GM10266 (cell line): ENCODE results near the gene NOC3L.

Experiments used
- DNase-seq: peaks from one replicate; pipeline ENCODE4 v3.0.0; 2012; ENCODE audit errors: extremely low spot score
- TF ChIP-seq, protein P1 (sequence below): IDR thresholded peaks from 2 replicates; pipeline ENCODE4 v1.5.1; 2012; ENCODE audit warnings: mild to moderate bottlenecking, low read depth; ENCODE audit not compliant: control insufficient read depth, insufficient read depth; ENCODE audit errors: missing control alignments

The NOC3L gene

DNA sequence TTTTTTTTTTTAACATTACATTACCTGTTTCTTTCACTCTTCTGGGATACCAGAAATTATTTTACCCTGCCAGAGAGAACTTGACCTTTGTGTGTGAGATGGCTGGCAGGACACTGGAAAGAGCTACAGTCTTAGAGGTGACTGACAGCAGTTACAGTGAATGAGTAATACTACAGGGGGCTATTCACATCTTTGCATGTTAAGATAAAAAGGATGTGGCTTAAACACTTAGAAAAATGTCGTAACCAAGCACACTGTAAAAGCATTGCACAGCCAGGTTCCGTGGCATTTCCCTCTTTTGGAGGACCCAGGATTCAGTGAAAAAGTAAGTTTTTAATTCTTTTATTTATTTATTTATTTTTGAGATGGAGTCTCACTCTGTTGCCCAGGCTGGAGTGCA is 20.8 kb upstream of the NOC3L start:
- DNase-seq = no peak
- TF ChIP-seq, protein P1, sequence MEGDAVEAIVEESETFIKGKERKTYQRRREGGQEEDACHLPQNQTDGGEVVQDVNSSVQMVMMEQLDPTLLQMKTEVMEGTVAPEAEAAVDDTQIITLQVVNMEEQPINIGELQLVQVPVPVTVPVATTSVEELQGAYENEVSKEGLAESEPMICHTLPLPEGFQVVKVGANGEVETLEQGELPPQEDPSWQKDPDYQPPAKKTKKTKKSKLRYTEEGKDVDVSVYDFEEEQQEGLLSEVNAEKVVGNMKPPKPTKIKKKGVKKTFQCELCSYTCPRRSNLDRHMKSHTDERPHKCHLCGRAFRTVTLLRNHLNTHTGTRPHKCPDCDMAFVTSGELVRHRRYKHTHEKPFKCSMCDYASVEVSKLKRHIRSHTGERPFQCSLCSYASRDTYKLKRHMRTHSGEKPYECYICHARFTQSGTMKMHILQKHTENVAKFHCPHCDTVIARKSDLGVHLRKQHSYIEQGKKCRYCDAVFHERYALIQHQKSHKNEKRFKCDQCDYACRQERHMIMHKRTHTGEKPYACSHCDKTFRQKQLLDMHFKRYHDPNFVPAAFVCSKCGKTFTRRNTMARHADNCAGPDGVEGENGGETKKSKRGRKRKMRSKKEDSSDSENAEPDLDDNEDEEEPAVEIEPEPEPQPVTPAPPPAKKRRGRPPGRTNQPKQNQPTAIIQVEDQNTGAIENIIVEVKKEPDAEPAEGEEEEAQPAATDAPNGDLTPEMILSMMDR = no peak

- no peak for DNase-seq
Observed at GRCh38 chr10:94376865-94377264, 14.1 kb upstream of the NOC3L start.

GRCh38 chr10:94375374-94375773 is 12.6 kb upstream of the NOC3L start:
- DNase-seq = no peak
- TF ChIP-seq, protein P1 = no peak

More at GRCh38 chr10:94376865-94377264, 14.1 kb upstream of the NOC3L start:
- TF ChIP-seq, protein P1 = no peak

GRCh38 chr10:94370501-94370900 is 7.8 kb upstream of the NOC3L start:
- TF ChIP-seq, protein P1 = no peak

GRCh38 chr10:94366382-94366781 is 3.6 kb upstream of the NOC3L start:
- TF ChIP-seq, protein P1 = no peak
- DNase-seq = no peak

More at GRCh38 chr10:94370501-94370900, 7.8 kb upstream of the NOC3L start:
- no peak for DNase-seq

DNA sequence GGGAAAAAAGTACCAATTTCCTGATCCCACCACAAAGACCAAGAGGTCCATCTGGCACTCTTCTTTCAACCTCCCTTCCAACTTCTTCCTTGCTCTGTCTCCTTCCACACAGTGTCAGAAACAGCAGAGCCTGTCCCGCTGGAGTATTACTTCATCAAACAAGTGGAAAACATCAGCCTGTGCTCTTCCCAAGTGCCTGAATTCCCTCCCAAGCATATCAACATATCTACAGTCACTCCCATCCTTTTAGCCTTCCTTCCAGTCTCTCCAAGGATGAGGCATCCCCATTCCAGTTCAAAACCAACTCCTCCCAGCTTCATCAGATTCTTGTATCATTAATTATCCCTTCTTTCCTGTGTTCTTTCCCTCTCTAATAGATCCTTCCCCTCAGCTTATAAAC is 1.7 kb upstream of the NOC3L start:
- DNase-seq = no peak
- TF ChIP-seq, protein P1 = no peak

DNA sequence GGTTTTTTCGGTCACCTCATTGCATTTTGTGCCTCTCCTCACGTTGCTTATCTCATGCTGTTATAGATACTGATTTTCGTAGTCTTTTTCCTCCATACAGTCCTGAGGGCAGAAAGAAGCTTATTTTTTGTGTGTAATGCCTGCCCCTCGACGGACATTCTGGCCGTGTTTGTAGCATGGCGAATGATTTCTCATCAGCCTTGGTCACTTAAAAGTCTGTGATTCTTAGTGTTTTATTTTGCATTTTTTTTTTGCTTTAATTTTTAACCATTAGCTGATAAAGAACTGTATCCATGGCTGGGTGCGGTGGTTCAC is 469 bp upstream of the NOC3L start:
- no peak for DNase-seq
- TF ChIP-seq, protein P1 = no peak
